Measurements from ENCODE around the gene OGA.

Gene OGA

GRCh38 chr10:101775273-101776160 lies 42.7 kb downstream of the OGA start, which contains the start of gene FGF8:
TSS of gene FGF8 (minus strand) at chr10:101776114. CDS start at chr10:101775900, 214 bp downstream.
- DNase-seq (ENCODE audit: low spot score), result peak; percentile 58

GRCh38 chr10:101774589-101775272 lies 43.5 kb downstream of the OGA start:
- DNase-seq (ENCODE audit: low spot score), result peak; percentile 17

- peak; percentile 15 for DNase-seq (ENCODE audit: low spot score)
These were observed 44.2 kb downstream of the OGA start for GRCh38 chr10:101773923-101774588.

GRCh38 chr10:101772895-101773761 lies 45.1 kb downstream of the OGA start:
- peak; percentile 14 for DNase-seq (ENCODE audit: low spot score)

GRCh38 chr10:101772017-101772894 lies 46.0 kb downstream of the OGA start:
- peak; percentile 11 for DNase-seq (ENCODE audit: low spot score)

- peak; percentile 10 for DNase-seq (ENCODE audit: low spot score)
These were observed 46.9 kb downstream of the OGA start for GRCh38 chr10:101771380-101771779.

- DNase-seq (ENCODE audit: low spot score), result peak; percentile 8
These were observed 47.7 kb downstream of the OGA start for GRCh38 chr10:101770331-101771215.

- peak; percentile 8 for DNase-seq (ENCODE audit: low spot score)
These were observed 48.6 kb downstream of the OGA start for GRCh38 chr10:101769541-101770180.

GRCh38 chr10:101768791-101769170 lies 49.5 kb downstream of the OGA start:
- peak; percentile 5 for DNase-seq (ENCODE audit: low spot score)

- DNase-seq (ENCODE audit: low spot score), result no peak
These were observed 50.1 kb downstream of the OGA start for GRCh38 chr10:101767966-101768790.

GRCh38 chr10:101767600-101767945 lies 50.7 kb downstream of the OGA start:
- no peak for DNase-seq (ENCODE audit: low spot score)

GRCh38 chr10:101766753-101767599 lies 51.3 kb downstream of the OGA start:
- no peak for DNase-seq (ENCODE audit: low spot score)

- DNase-seq (ENCODE audit: low spot score), result no peak
These were observed 51.9 kb downstream of the OGA start for GRCh38 chr10:101766306-101766705.

GRCh38 chr10:101763141-101763846 lies 55.0 kb downstream of the OGA start:
- no peak for DNase-seq (ENCODE audit: low spot score)

- no peak for DNase-seq (ENCODE audit: low spot score)
These were observed 55.5 kb downstream of the OGA start for GRCh38 chr10:101762736-101763135.

GRCh38 chr10:101761226-101761625 lies 57.0 kb downstream of the OGA start:
- DNase-seq (ENCODE audit: low spot score), result no peak

- peak; percentile 27 for DNase-seq (ENCODE audit: low spot score)
These were observed 57.7 kb downstream of the OGA start for GRCh38 chr10:101760510-101760909.
